Psoas muscle (tissue), 8 donors: Measurements from ENCODE around the gene COLQ. TPM values are rescaled to one million over a fixed set of nuclear protein-coding genes. Genes with fewer than 3 reads are reported as not detected.
A peak's percentile ranks its signal among the peaks of the same experiment; 100 is the strongest.

Source experiments
- ATAC-seq, 4 donors: fragments of 200-7000 bp; cut with Tn5 transposase; one replicate each; pipeline ENCODE4 v1.9.1; 2020; ENCODE audit warnings: moderate library complexity in 3 of 4, mild to moderate bottlenecking in 2 of 4
- DNase-seq, 2 donors: peaks; one replicate each; pipeline ENCODE4 v3.0.0-alpha.2; 2020
- H3K27ac ChIP-seq: fragments of 200-600 bp; one replicate; pipeline ENCODE4 v1.8.0; 2022
- H3K27me3 ChIP-seq, 3 donors: fragments of 200-600 bp in 1 of 3; one replicate each; pipeline versions ENCODE4 v1.6.1 to v1.8.0; 2013 to 2022; ENCODE audit warnings: low read length in 2 of 3, mild to moderate bottlenecking in 2 of 3, moderate library complexity in 1 of 3; ENCODE audit not compliant: insufficient read depth in 3 of 3
- H3K36me3 ChIP-seq, 2 donors: fragments of 200-600 bp in 1 of 2; one replicate each; pipeline versions ENCODE4 v1.6.1 to v1.8.0; 2013 to 2022; ENCODE audit warnings: low read depth in 1 of 2, mild to moderate bottlenecking in 1 of 2, moderate library complexity in 1 of 2; ENCODE audit not compliant: insufficient read depth in 1 of 2
- H3K4me1 ChIP-seq: fragments of 200-600 bp; one replicate; pipeline ENCODE4 v1.8.0; 2022
- H3K4me3 ChIP-seq: fragments of 200-600 bp; one replicate; pipeline ENCODE4 v1.8.0; 2022; ENCODE audit warnings: mild to moderate bottlenecking
- H3K9me3 ChIP-seq: fragments of 200-600 bp; one replicate; pipeline ENCODE4 v1.8.0; 2022
- WGBS, 3 donors: extraction: QIAGEN DNeasy Blood & Tissue Kit; methylation state at CpG; one replicate each; pipeline versions ENCODE4 v1.1.6 to v1.1.7; 2013; 5-methylcytosine and 5-hydroxymethylcytosine counted together
- intact Hi-C, 2 donors: fragments of 100-400 bp; cut with DNase I; formaldehyde crosslinking; loops; one replicate each; pipeline versions ENCODE4 v1.11.0 to v1.14.2; 2022
- polyA plus RNA-seq, 3 donors: library from polyadenylated mRNA; stranded (reverse); fragments of 200-250 nt; gene quantifications; one replicate each; pipeline ENCODE4 v1.2.3, GENCODE V29; 2013
- total RNA-seq, 4 donors: library from RNA; stranded (reverse); fragmentation: NEBNext Ultra II Directional in 2 of 4; extraction: Animal tissue kit (Norgen Biotek cat#: 25700) in 2 of 4; gene quantifications; one replicate each; pipeline versions ENCODE4 v1.2.1 to v1.2.4, GENCODE V29; 2021 to 2023
- TF ChIP-seq, protein P1 (sequence below): fragments of 200-600 bp; IDR thresholded peaks from one replicate; pipeline ENCODE4 v1.8.0; 2022; ENCODE audit warnings: antibody characterized with exemption
- donor health status: healthy with polysubstance abuse.
- donor health status: DM: no; HTN: no; CAD: no; lungs with moderate emphysema.
- donor health status: Bipolar disorder and iron deficiency.
- donor health status: healthy.
- donor health status: DM: yes; HTN: yes; CAD: no.
- donor health status: DM: no; HTN: no; CAD: no.
- donor health status: DM: no; HTN: no; CAD: no.
- donor health status: DM: yes; HTN: yes; CAD: no.

The COLQ gene
- total and polyA plus RNA-seq, 7 donors: 4.6 to 18.2 (median 10.0) TPM

DNA sequence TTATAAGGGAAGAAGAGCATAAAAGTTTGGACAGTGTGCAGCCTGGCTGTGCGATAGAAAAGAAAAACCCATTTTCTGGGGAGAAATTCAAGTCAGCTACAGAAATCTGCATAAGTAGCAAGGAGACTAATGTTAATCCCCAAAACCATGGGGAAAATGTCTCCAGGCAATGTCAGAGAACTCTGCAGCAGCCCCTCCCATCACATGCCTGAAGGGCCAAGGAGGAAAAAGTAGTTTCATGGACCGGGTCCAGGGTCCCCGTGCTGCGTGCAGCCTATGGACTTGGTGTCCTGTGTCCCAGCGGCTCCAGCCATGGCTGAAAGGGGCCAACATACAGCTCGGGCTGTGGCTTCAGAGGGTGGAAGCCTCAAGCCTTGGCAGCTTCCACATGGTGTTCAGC is 28.3 kb upstream of the COLQ start:
- DNase-seq (no peak), ATAC-seq (no peak)
- Histone ChIP-seq H3K4me3 (no peak overlapping the region), H3K27me3 (no peaks in the 10 kb centered on the region), H3K27ac (no peak overlapping the region), H3K9me3 (no peaks in the 10 kb centered on the region), H3K36me3 (no peaks in the 10 kb centered on the region), H3K4me1 (no peaks in the 10 kb centered on the region)
- TF ChIP-seq, protein P1, sequence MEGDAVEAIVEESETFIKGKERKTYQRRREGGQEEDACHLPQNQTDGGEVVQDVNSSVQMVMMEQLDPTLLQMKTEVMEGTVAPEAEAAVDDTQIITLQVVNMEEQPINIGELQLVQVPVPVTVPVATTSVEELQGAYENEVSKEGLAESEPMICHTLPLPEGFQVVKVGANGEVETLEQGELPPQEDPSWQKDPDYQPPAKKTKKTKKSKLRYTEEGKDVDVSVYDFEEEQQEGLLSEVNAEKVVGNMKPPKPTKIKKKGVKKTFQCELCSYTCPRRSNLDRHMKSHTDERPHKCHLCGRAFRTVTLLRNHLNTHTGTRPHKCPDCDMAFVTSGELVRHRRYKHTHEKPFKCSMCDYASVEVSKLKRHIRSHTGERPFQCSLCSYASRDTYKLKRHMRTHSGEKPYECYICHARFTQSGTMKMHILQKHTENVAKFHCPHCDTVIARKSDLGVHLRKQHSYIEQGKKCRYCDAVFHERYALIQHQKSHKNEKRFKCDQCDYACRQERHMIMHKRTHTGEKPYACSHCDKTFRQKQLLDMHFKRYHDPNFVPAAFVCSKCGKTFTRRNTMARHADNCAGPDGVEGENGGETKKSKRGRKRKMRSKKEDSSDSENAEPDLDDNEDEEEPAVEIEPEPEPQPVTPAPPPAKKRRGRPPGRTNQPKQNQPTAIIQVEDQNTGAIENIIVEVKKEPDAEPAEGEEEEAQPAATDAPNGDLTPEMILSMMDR: no peak
- WGBS, 3 donors: 77 to 91% (median 84%) methylated on average over 6 of the region's 6 CpGs
- intact Hi-C loops: loop anchor here (5.0 to 10.0 kb wide), 3 partner anchors 85 to 345 kb away; partner anchors contain the start of genes CAPN7 (in 1 of the 2), EAF1 (in 1 of the 2) and METTL6 (in 1 of the 2)

DNA sequence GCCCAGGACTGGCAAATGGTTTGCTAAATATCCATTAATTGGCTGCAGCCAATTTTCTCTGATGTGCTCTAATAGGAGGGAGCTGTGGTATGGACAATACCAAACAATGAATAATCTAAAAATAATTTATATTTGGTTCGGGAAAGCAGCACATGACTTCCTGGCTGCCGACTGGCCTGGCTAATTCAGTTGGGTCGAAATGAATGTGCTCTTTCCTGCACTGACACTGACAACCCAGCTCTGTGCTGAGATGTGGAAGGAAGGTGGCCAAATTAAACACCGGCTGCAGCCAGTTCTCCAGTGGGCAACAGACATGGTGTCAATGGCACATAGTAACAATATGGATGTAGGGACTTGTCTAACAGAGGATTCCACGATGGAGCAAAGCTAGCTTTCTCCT is 21.1 kb upstream of the COLQ start:
- TF ChIP-seq, protein P1: no peak
- DNase-seq (no peak), ATAC-seq (peak in 3 of 4 donors; percentile 27 to 54 (median 44))
- intact Hi-C loops: no loop called here
- no peaks in the 10 kb centered on the region for H3K27me3 ChIP-seq
- no peaks in the 10 kb centered on the region for H3K36me3 ChIP-seq
- H3K27ac ChIP-seq: no peak overlapping the region
- H3K4me1 ChIP-seq: no peaks in the 10 kb centered on the region
- WGBS, 3 donors: 26 to 32% (median 27%) methylated on average over 5 of the region's 5 CpGs
- H3K4me3 ChIP-seq: no peak overlapping the region
- no peaks in the 10 kb centered on the region for H3K9me3 ChIP-seq

DNA sequence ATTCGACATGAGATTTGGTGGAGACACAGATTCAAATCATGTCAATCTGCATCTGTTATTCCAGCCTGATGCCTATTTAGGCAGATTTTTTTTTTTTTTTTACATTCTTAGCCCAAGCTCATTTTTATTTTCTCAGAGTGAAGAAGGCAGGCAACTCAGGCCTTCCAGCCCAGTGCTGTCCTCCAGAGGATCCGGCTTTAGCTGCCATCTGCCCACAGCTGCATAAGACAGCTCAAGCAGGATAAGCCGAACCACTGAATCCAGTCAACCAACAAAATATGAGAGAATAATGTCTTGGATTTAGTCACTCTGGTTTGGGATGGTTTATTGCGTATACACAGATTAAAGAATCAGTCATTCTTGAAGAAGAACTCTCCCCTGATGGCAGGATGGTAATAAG is 19.9 kb upstream of the COLQ start:
- DNase-seq (no peak), ATAC-seq (no peak)
- TF ChIP-seq, protein P1: no peak
- no peak overlapping the region for H3K4me3 ChIP-seq
- no peaks in the 10 kb centered on the region for H3K9me3 ChIP-seq
- no peaks in the 10 kb centered on the region for H3K4me1 ChIP-seq
- WGBS, 3 donors: 91 to 94% (median 93%) methylated on average over 4 of the region's 4 CpGs
- no peaks in the 10 kb centered on the region for H3K36me3 ChIP-seq
- H3K27ac ChIP-seq: no peak overlapping the region
- intact Hi-C loops: no loop called here
- no peaks in the 10 kb centered on the region for H3K27me3 ChIP-seq

DNA sequence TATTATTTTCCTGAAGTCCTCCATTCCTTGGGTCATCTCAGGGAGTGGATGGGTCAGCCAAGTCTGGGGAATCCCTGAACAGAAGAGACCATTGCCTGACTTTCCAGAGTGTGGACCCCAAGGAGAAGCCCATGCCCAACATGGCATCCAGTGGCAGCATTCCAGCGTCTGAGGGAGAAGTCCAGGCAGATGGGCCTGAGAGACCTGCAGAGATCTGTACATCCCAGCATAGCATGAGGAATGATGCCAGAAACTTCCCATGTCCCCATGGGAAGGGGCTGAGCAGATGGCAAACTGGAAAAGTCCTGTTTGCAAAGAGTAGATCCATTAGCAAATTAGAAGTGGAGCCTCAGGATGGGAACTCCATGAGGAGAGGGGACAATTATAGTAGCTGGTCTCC is 17.6 kb upstream of the COLQ start:
- TF ChIP-seq, protein P1: no peak
- intact Hi-C loops: no loop called here
- Histone ChIP-seq H3K4me3 (no peak overlapping the region), H3K4me1 (no peaks in the 10 kb centered on the region), H3K27me3 (no peaks in the 10 kb centered on the region), H3K9me3 (no peaks in the 10 kb centered on the region), H3K36me3 (no peaks in the 10 kb centered on the region), H3K27ac (no peak overlapping the region)
- no peak for ATAC-seq
- 78 to 94% (median 88%) methylated on average over 1 of the region's 1 CpG for WGBS, 3 donors
- DNase-seq: no peak

DNA sequence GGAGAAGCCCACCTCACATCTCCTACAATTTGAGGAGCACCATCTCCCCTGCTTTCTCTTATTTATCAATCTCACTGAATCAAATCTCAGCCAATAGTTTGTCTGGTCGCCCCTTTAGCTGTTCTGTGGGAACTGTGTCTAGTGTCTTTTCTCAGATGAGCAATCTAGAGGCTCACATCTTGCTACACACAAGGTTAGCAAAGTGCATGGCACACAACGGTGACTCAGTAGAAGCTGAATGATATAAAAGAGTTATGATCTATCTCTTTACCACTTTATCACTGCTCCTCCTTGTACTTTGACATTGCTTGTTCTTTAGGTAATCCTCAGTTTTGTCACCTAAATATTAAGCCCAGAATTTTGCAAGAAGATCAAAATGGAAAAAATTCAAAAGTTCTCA is 16.8 kb upstream of the COLQ start:
- no peaks in the 10 kb centered on the region for H3K36me3 ChIP-seq
- intact Hi-C loops: no loop called here
- WGBS, 3 donors: 92 to 95% (median 93%) methylated on average over 2 of the region's 2 CpGs
- H3K27me3 ChIP-seq: no peaks in the 10 kb centered on the region
- no peak for DNase-seq
- TF ChIP-seq, protein P1: no peak
- no peak overlapping the region for H3K4me3 ChIP-seq
- H3K27ac ChIP-seq: no peak overlapping the region
- no peak for ATAC-seq
- H3K4me1 ChIP-seq: no peaks in the 10 kb centered on the region
- H3K9me3 ChIP-seq: no peaks in the 10 kb centered on the region
